Loucy (cell line): ENCODE results near the gene PNMA1.

Experiments used
- CTCF ChIP-seq: fragments of 200-600 bp; sonication (generic); conservative IDR thresholded peaks from 2 replicates; pipeline ENCODE4 v1.5.1; 2014; ENCODE audit warnings: mild to moderate bottlenecking, antibody characterized with exemption, low read length
- EZH2phosphoT487 ChIP-seq: fragments of 200-600 bp; IDR thresholded peaks from 2 replicates; pipeline ENCODE4 v1.6.1; 2018; ENCODE audit warnings: antibody characterized with exemption, mild to moderate bottlenecking, moderate library complexity, borderline replicate concordance

DNA sequence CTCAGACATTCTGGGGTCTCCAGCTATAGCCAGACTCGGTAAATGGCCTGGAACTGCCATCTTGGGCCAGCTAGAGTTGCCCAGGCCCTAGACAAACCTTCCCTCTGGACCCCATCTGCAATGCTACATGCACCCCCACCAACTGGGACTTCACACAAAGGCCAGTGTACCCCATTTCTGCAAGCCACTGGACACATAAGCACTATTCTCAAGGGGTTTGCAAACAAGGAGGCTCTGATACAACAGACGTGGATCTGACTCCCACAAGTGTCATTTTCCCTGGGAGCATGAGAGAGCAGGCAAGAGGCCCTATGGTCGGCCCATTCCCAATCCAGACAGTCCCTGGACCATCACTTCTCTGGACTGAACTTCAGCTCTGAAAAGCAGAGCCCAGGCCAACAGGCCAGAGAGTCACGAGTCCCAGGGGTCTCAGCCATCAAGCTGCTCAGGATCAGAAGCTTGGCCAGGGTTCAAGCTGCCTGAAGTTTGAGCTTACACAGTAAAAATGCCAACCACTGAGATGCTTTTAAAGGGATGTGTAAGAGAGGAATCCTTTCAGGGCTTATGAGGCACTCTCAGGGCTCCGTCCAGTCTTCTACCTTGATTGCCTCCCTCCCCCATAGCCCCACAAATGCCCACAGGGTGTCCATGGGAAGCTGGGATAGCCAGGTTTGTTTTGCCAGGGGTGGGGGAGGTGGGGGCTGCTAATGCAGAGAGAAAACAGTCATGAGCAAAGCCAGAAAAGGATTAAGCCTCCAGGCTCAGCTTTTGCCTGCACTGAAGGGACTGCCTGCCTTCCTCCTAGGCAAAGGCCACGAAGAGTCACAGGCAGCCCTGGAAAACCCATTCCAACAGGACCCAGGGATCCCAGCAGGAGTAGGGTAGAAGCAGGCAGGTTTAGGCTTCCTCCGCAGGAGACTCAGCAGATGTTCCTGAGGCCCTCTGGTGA is 31.7 kb upstream of the PNMA1 start:
- no peak for TF ChIP-seq CTCF
- TF ChIP-seq EZH2phosphoT487: no peak
